Testis (tissue), 3 donors: ENCODE measurements around the gene DCHS1. TPM values are rescaled to one million over a fixed set of nuclear protein-coding genes. Genes with fewer than 3 reads are reported as not detected.

Experiments
- DNase-seq: peaks from one replicate; pipeline ENCODE4 v3.0.0-alpha.2; 2019
- H3K27ac ChIP-seq, 2 donors: fragments of 200-600 bp; sonication (generic); one replicate each; pipeline ENCODE4 v1.5.1; 2019
- H3K27me3 ChIP-seq: fragments of 200-600 bp; sonication (generic); one replicate; pipeline ENCODE4 v1.5.1; 2019
- H3K36me3 ChIP-seq: fragments of 200-600 bp; sonication (generic); one replicate; pipeline ENCODE4 v1.5.1; 2017; ENCODE audit warnings: low read depth; ENCODE audit errors: missing control alignments
- H3K4me1 ChIP-seq: fragments of 200-600 bp; sonication (generic); one replicate; pipeline ENCODE4 v1.5.1; 2019
- H3K4me3 ChIP-seq, 2 donors: fragments of 200-600 bp; sonication (generic); one replicate each; pipeline ENCODE4 v1.5.1; 2017 to 2019
- H3K9me3 ChIP-seq: fragments of 200-600 bp; sonication (generic); one replicate; pipeline ENCODE4 v1.5.1; 2017
- POLR2A ChIP-seq: fragments of 450-650 bp; IDR thresholded peaks from one replicate; pipeline ENCODE4 v1.6.1; 2017; ENCODE audit warnings: antibody characterized with exemption, mild to moderate bottlenecking, moderate library complexity
- WGBS, 2 donors: methylation state at CpG; one replicate each; pipeline ENCODE4 v1.1.5; 2018; 5-methylcytosine and 5-hydroxymethylcytosine counted together
- intact Hi-C: fragments of 100-400 bp; cut with DNase I; formaldehyde crosslinking; loops from one replicate; pipeline ENCODE4 v1.15.1; 2023; ENCODE audit warnings: low total_unique reads
- polyA plus RNA-seq: library from polyadenylated mRNA; stranded (reverse); fragments of 350-450 nt; fragmentation: Illumina TruSeq; extraction: RNeasy Lipid Tissue Mini Kit (QIAGEN cat#74804); gene quantifications from one replicate; pipeline ENCODE4 v1.2.3, GENCODE V29; 2014; ENCODE audit warnings: low read depth, low replicate concordance; ENCODE audit not compliant: insufficient read depth
- total RNA-seq, 2 donors: library from RNA; depleted of rRNA; stranded (reverse); fragments of >200 nt; gene quantifications; one replicate each; pipeline ENCODE4 v1.2.3, GENCODE V29; 2016
- TF ChIP-seq, protein P1 (sequence below), 3 experiments: fragments of 450-650 bp in 2 of 3; fragments of 200-600 bp in 1 of 3; sonication (generic) in 1 of 3; IDR thresholded peaks; one replicate each; pipeline ENCODE4 v1.5.1; 2016 to 2019; ENCODE audit warnings: antibody characterized with exemption in 3 of 3, mild to moderate bottlenecking in 2 of 3, moderate library complexity in 1 of 3

DCHS1 gene
- total and polyA plus RNA-seq, 3 donors from 2014 or later, result 7.1 to 14.2 (median 8.8) TPM

DNA sequence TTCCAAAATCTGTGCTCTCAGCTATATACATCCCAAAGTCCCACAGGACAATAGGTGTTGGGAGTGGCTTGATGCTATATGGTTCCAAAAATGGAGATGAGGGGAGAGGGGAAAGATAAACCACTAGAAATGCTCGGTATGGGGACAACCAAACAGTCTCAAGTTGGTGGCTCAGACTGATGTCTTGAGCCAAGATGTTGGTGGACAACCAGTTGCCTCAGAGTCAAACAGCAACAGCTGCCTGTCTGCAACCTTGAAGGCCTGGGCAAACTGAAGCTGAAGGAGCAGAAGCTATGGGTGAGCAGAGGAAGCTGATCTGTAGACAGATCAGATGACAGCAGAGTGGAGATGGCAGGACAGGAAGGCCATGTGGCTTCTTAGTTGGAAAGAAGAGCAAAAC is 56.2 kb downstream of the DCHS1 start:
- H3K27me3 ChIP-seq, result no peaks in the 10 kb centered on the region
- 86% methylated on average over 1 of the region's 1 CpG for WGBS, 2 donors
- no peak for DNase-seq
- no peaks in the 10 kb centered on the region for H3K36me3 ChIP-seq
- no peaks in the 10 kb centered on the region for H3K9me3 ChIP-seq
- no peak overlapping the region for H3K27ac ChIP-seq
- intact Hi-C loops, result no loop called here
- peaks cover 10% of the 10 kb centered on the region for H3K4me1 ChIP-seq
- TF ChIP-seq, protein P1, sequence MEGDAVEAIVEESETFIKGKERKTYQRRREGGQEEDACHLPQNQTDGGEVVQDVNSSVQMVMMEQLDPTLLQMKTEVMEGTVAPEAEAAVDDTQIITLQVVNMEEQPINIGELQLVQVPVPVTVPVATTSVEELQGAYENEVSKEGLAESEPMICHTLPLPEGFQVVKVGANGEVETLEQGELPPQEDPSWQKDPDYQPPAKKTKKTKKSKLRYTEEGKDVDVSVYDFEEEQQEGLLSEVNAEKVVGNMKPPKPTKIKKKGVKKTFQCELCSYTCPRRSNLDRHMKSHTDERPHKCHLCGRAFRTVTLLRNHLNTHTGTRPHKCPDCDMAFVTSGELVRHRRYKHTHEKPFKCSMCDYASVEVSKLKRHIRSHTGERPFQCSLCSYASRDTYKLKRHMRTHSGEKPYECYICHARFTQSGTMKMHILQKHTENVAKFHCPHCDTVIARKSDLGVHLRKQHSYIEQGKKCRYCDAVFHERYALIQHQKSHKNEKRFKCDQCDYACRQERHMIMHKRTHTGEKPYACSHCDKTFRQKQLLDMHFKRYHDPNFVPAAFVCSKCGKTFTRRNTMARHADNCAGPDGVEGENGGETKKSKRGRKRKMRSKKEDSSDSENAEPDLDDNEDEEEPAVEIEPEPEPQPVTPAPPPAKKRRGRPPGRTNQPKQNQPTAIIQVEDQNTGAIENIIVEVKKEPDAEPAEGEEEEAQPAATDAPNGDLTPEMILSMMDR (IDR thresholded peaks at IDR 0.05), result no peak
- no peak for TF ChIP-seq POLR2A
- no peak overlapping the region for H3K4me3 ChIP-seq

DNA sequence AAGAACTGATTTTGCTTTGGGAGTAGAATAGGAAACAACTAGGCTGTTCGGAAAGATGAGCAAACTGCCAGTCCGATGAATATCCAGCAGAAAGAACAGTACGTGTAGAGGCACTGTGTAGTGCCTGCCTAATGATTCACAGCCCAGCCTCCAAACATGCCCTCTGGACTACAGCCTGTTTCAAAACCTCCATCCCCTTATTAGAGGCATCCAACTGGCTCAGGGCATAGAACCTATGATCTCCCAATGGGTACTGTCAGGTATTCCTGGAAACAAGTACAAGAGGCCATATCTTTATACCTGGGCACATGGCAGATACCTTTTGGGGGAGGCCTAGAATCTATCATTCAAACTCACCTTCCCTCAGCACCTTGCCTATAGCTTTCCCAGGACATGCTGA is 57.1 kb downstream of the DCHS1 start:
- H3K4me1 ChIP-seq, result peaks cover 10% of the 10 kb centered on the region
- H3K27me3 ChIP-seq, result no peaks in the 10 kb centered on the region
- DNase-seq, result no peak
- H3K4me3 ChIP-seq, result no peak overlapping the region
- TF ChIP-seq, protein P1 (IDR thresholded peaks at IDR 0.05), result no peak
- no peak for TF ChIP-seq POLR2A
- no peaks in the 10 kb centered on the region for H3K36me3 ChIP-seq
- 95 to 96% methylated on average over 3 of the region's 3 CpGs for WGBS, 2 donors
- H3K9me3 ChIP-seq, result no peaks in the 10 kb centered on the region
- H3K27ac ChIP-seq, result no peak overlapping the region
- intact Hi-C loops, result no loop called here

DNA sequence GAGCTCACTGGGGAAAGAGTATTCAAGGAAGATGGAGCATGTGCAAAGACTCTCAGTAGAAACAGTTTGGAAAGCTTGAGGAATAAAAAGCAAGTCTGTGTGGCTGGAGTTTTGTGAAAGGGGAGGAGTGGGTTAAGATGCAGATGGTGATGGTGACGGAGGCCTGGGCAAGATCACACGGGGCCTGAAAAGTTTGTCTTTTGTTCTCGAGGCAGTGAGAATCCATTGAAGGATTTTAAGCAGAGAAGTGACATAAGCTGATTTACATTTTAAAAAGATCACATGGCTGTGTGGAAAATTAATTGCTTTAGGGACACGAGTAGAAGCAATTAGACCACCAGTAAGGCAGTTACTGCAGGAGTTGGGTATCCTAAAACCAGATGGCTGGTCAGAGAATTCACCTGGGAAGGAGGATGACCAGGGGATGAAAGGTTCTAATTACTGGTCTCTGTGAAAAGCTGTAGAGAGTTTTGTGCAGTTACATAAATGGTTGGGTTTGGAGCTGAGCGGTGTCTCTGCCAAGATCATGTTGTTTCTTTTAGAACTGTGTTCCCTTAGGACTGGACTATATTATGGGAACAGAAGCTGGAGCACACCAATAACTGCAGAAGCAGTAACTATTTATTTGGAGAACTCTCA is 59.3 kb downstream of the DCHS1 start:
- H3K27ac ChIP-seq, result peak overlapping the region in 1 of 2 donors; percentile 6
- H3K27me3 ChIP-seq, result no peaks in the 10 kb centered on the region
- no peaks in the 10 kb centered on the region for H3K4me1 ChIP-seq
- no peaks in the 10 kb centered on the region for H3K9me3 ChIP-seq
- no peak overlapping the region for H3K4me3 ChIP-seq
- DNase-seq, result no peak
- intact Hi-C loops, result no loop called here
- no peaks in the 10 kb centered on the region for H3K36me3 ChIP-seq
- 40 to 42% methylated on average over 5 of the region's 5 CpGs for WGBS, 2 donors
- TF ChIP-seq POLR2A, result no peak
- TF ChIP-seq, protein P1 (IDR thresholded peaks at IDR 0.05), result no peak

DNA sequence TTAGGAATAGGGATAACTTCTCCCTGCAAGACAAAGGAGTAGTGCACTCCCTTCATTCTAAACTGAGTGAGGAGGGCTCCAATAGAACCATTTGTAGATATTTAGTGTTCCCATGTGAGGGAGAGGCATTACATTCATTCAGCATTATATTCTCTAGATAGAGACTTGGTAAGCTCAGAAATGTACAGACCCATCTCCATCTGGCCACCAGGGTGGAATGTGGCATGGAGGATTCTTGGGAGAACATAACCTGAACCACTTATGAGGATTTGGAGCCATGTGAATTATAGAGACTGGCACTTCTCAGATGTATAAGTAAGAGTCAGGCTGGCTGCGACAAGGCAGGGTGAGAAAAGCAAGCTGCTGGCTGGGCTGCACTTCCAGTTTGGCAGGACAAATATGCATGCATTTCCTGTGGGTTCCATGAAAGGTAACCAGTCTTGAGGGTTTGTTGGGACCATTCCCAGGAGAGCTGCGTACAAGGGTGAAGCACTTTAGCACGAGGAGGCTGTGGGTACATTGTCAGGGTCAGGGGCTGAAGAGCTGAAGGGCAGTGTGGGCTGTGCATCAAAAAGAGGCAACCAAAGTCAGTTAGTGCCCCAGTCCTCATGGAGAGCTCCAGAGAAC is 61.4 kb downstream of the DCHS1 start:
- Histone ChIP-seq H3K4me1 (no peaks in the 10 kb centered on the region), H3K4me3 (no peak overlapping the region), H3K9me3 (no peaks in the 10 kb centered on the region), H3K27ac (no peak overlapping the region), H3K27me3 (no peaks in the 10 kb centered on the region), H3K36me3 (no peaks in the 10 kb centered on the region)
- intact Hi-C loops, result no loop called here
- TF ChIP-seq, protein P1 (IDR thresholded peaks at IDR 0.05), result no peak
- TF ChIP-seq POLR2A, result no peak
- DNase-seq, result no peak
- WGBS, 2 donors, result 89 to 93% methylated on average over 3 of the region's 3 CpGs

DNA sequence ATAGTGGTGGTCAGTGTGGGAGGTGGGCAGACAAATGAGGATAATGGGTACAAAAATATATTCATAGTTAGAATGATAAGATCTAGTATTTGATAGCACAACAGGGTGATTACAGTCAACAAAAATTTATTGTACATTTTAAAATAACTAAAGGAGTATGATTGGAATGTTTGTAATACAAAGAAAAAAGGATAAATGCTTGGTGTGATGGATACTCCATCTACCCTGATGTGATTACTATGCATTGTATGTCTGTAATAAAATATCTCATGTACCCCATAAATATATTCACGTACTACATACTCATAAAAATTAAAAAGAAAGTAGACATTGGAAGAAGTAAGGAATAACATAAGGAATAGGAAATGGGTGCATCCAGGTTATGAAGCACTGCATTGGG is 67.6 kb downstream of the DCHS1 start:
- Histone ChIP-seq H3K27ac (no peak overlapping the region), H3K4me3 (no peak overlapping the region), H3K27me3 (no peaks in the 10 kb centered on the region), H3K36me3 (no peaks in the 10 kb centered on the region), H3K4me1 (no peaks in the 10 kb centered on the region), H3K9me3 (no peaks in the 10 kb centered on the region)
- DNase-seq, result no peak
- intact Hi-C loops, result no loop called here
- TF ChIP-seq, protein P1 (IDR thresholded peaks at IDR 0.05), result no peak
- TF ChIP-seq POLR2A, result no peak
- WGBS, 2 donors, result 96 to 97% methylated on average over 1 of the region's 1 CpG
